GM18507 (cell line): ENCODE measurements around the gene CTSC.
A peak's percentile ranks its signal among the peaks of the same experiment; 100 is the strongest.

Experiments used
- DNase-seq: peaks from one replicate; pipeline ENCODE4 v3.0.0; 2011; ENCODE audit warnings: low read depth; ENCODE audit not compliant: insufficient read length; ENCODE audit errors: extremely low spot score
- FAIRE-seq: peaks from 2 replicates; lab custom pipeline; 2011; peaks lifted over from hg19 to GRCh38; lab: Jason Lieb, UNC

Gene CTSC

GRCh38 chr11:88337181-88337986 is at the start of gene CTSC:
CTSC (minus strand) TSS chr11:88337736; CDS start chr11:88337672, 64 bp downstream.
- DNase-seq = peak; percentile 82
- FAIRE-seq = peak; percentile 96

- no peak for DNase-seq
- FAIRE-seq = no peak
Observed at GRCh38 chr11:88384669-88385005, 47.1 kb upstream of the CTSC start.

DNA sequence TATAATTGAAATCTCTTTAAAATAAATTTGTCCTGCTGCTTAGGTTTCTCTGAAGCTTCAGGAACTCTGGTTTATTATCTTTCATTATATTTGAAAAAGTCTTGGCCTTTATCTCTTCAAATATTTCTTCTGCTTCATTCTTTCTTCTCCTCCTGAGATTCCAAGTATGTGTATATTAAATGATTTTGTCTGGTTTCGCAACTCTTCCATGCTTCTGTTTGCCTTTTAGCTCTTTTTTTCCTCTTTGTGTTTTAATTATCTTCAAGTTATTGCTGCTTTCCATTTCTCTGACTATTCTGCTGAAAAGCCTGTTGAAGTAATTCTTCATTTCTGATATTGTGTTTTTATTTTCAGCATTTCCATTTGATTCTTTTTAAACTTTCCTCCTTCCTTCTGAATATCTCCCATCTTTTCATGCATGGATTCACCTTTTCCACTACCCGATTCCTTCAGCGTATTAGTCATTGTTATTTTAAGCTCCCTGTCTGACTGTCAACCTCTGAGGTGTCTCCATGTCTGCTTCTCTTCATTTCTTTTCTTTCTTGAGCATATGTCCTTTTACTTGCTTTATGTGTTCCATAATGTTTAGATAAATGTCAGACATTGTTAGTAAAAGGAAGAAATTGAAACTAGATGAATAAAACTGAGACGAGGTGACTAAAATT is 46.6 kb upstream of the CTSC start:
- no peak for FAIRE-seq
- DNase-seq = no peak

DNA sequence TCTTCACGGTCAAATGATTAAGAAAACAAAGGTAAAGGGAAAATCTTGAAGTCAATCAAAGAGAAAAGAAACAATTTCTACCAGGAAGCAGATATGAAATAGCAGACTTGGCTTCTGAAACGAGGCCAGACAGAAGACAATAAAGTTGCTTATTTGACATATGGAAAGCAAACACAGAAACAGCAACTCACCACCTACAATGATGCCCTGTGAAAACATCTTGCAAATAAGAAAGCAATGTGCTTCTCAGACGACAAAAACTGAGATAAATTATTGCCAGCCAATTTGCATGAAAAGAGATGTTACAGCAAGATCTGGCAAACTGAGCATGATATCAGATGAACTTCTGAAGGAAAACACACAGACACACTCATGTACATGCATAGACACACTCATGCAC is 45.9 kb upstream of the CTSC start:
- peak; percentile 67 for FAIRE-seq
- no peak for DNase-seq

DNA sequence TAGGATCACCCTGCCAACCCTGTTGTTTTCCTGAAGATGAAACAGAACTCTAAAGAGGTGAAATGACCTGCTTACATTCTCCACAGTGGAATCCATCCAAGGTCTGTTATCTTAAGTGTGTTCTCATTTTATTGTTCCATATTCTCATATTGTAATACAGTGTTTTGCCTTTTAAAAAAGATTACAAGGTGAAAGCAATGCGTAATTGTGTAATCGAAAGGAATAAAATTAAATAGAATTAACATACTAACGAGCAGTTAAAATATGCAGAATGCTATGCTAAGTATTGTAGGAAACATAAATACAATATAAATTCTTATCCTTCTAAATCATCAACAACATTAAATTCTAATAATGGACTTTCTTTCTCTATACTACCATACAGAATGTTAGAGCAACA is 41.6 kb upstream of the CTSC start:
- FAIRE-seq = no peak

DNA sequence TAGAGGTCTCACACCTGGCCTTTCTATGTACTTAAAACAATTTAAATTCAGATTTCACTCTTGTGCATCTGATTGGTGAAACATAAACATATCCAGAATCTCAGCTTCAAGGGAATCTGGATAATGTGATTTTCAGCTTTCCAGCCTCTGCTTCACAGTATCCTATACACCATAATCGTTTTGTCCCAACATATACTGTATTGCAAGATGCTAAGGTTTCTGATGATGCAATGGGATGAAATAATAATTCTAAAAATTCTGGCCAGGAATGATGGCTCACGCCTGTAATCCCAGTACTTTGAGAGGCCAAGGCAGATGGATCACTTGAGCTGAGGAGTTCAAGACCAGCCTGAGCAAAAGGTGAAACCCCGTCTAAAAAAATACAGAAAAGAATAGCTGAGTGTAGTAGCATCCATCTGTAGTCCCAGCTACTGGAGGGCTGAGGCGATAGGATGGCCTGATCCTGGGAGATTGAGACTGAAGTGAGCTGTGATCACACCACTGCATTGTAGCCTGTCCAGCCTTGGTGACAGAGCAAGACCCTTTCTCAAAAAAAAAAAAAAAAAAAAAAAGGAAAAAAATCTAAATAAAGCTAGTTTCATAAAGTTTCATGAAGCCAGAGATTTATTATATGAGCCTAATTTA is 41.0 kb upstream of the CTSC start:
- DNase-seq (no peak), FAIRE-seq (no peak)

More for the DNA sequence above, 41.6 kb upstream of the CTSC start:
- DNase-seq = no peak

GRCh38 chr11:88377646-88378045 is 40.1 kb upstream of the CTSC start:
- DNase-seq (no peak), FAIRE-seq (no peak)

- FAIRE-seq (peak; percentile 48), DNase-seq (no peak)
Observed at GRCh38 chr11:88377144-88377543, 39.6 kb upstream of the CTSC start.

- FAIRE-seq (no peak), DNase-seq (no peak)
Observed at GRCh38 chr11:88375927-88376470, 38.5 kb upstream of the CTSC start.

- DNase-seq (no peak), FAIRE-seq (peak; percentile 77)
Observed at GRCh38 chr11:88370782-88371181, 33.2 kb upstream of the CTSC start.

DNA sequence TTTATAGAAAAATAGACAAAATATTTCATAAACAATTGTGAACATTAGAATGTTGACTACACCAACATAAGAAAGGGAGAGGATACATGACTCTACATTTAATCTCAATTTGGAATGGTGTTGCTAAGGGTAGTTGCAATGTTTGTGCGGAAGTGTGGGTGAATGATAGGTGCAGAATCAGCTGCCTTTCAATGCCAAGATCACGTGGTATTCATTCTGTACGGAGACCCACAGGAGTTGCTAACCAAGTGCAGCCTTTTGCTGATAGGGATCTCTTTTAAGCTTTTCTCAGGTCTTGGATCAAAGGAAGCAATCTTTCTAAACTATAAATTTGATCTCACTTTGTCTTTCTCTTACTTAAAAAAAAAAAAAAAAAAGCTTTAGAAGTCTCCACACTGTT is 29.8 kb upstream of the CTSC start:
- DNase-seq (no peak), FAIRE-seq (no peak)

GRCh38 chr11:88363648-88364065 is 26.1 kb upstream of the CTSC start:
- FAIRE-seq = peak; percentile 69
- DNase-seq = no peak

DNA sequence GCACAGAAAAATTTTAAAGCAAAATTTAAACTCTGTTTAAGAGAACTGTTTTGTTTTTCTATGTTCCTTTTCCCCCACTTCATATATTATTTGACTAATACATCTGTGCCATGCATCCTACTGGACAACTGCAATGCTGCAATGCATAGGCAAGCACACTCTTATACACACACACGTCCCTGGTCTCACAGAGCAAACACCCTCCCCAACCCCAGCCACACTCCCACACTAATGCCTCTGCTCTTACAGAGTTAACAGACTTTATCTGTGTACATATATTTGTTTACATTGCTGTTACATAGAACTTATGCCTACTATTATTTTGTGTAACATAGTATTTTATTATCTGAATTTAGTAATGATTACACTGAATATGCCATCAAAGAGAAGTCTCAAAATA is 25.5 kb upstream of the CTSC start:
- FAIRE-seq (no peak), DNase-seq (no peak)

DNA sequence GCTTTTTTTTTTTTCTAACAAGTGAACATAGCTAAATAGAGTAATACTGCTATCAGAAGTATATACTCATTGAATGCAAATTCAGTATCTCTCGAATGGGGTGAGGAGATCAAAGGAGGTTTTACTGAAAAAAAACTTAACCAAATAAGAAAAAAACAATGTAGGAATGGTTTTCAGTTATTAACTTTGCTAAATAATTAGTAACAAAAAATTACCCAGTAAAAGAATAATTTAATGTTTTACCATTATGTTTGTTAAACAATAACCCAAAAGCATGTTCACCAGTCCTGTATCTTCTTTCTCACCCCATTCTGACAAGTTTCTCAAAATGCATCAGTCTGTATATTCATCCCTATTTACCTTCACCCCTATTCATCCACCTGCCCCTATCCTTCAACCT is 22.6 kb upstream of the CTSC start:
- DNase-seq (no peak), FAIRE-seq (peak; percentile 86)

GRCh38 chr11:88359541-88359940 is 22.0 kb upstream of the CTSC start:
- peak; percentile 97 for FAIRE-seq

GRCh38 chr11:88359114-88359513 is 21.6 kb upstream of the CTSC start:
- FAIRE-seq (no peak), DNase-seq (no peak)

More at GRCh38 chr11:88359541-88359940, 22.0 kb upstream of the CTSC start:
- no peak for DNase-seq

DNA sequence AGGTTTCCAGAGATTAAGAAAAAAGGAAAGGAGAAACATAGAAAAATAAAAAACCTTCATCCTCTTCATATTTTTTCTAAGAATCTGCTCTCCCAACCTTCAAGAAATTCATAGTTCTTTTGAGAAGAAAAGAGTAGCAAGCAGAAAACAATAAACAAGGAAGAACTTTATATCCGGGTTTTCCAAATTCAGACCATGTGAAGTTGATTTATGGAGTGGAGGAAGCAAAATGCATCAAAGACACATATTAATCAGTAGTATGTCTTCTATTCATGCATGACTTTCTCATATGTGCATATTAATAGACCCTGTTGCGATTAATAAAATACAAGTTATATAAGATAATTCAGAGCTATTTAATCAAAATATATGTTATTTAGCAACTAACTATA is 20.5 kb upstream of the CTSC start:
- no peak for DNase-seq
- FAIRE-seq = no peak

GRCh38 chr11:88357323-88358039 is 19.9 kb upstream of the CTSC start:
- peak; percentile 95 for FAIRE-seq
- no peak for DNase-seq

- FAIRE-seq = peak; percentile 81
- DNase-seq = no peak
Observed at GRCh38 chr11:88355887-88356286, 18.4 kb upstream of the CTSC start.

GRCh38 chr11:88354912-88355311 is 17.4 kb upstream of the CTSC start:
- no peak for DNase-seq

More at GRCh38 chr11:88354912-88355311, 17.4 kb upstream of the CTSC start:
- peak; percentile 76 for FAIRE-seq
